Esophagus muscularis mucosa (tissue), 4 donors: ENCODE results near the gene FBL. TPM values are rescaled to one million over a fixed set of nuclear protein-coding genes. Genes with fewer than 3 reads are reported as not detected.

Experiments
- DNase-seq: peaks from one replicate; pipeline ENCODE4 v3.0.0-alpha.2; 2017; ENCODE audit errors: extremely low spot score
- H3K27ac ChIP-seq, 4 donors: fragments of 200-600 bp; sonication (generic); replicated peaks in 1 of 4; 1 replicate in 3 of 4; 2 replicates in 1 of 4; pipeline ENCODE4 v1.5.1; 2016 to 2019; ENCODE audit warnings: mild to moderate bottlenecking in 1 of 4
- H3K27me3 ChIP-seq, 4 donors: fragments of 200-600 bp; sonication (generic); one replicate each; pipeline versions ENCODE4 v1.5.1 to v1.6.0; 2016 to 2019
- H3K36me3 ChIP-seq, 4 donors: fragments of 200-600 bp; sonication (generic); one replicate each; pipeline ENCODE4 v1.5.1; 2016 to 2019
- H3K4me1 ChIP-seq, 4 donors: fragments of 200-600 bp; sonication (generic); one replicate each; pipeline ENCODE4 v1.5.1; 2016 to 2019
- H3K4me3 ChIP-seq, 4 donors: fragments of 200-600 bp; sonication (generic); 1 replicate in 2 of 4; 2 replicates in 2 of 4; pipeline ENCODE4 v1.5.1; 2016 to 2019; ENCODE audit warnings: mild to moderate bottlenecking in 4 of 4, moderate library complexity in 1 of 4
- H3K9me3 ChIP-seq, 4 donors: fragments of 200-600 bp; sonication (generic); 1 replicate in 3 of 4; 2 replicates in 1 of 4; pipeline ENCODE4 v1.5.1; 2016 to 2019
- EP300 ChIP-seq: sonication (generic); formaldehyde crosslinking; IDR thresholded peaks from one replicate; pipeline ENCODE4 v1.6.1; 2017; ENCODE audit warnings: antibody characterized with exemption
- POLR2A ChIP-seq: fragments of 450-650 bp; IDR thresholded peaks from one replicate; pipeline ENCODE4 v1.6.1; 2017; ENCODE audit warnings: antibody characterized with exemption, moderate library complexity, mild to moderate bottlenecking, low read depth
- POLR2AphosphoS5 ChIP-seq, 2 donors: sonication (generic); formaldehyde crosslinking; IDR thresholded peaks; one replicate each; pipeline ENCODE4 v1.6.1; 2017; ENCODE audit warnings: antibody characterized with exemption in 2 of 2
- WGBS: methylation state at CpG from one replicate; pipeline ENCODE4 v1.1.5; 2018; 5-methylcytosine and 5-hydroxymethylcytosine counted together
- intact Hi-C: fragments of 100-400 bp; cut with DNase I; formaldehyde crosslinking; loops from one replicate; pipeline ENCODE4 v1.15.1; 2023
- total RNA-seq, 4 donors: library from RNA; depleted of rRNA; stranded (reverse); fragments of >200 nt; gene quantifications; one replicate each; pipeline versions ENCODE4 v1.1.0 to v1.2.1, GENCODE V29; 2016
- TF ChIP-seq, protein P1 (sequence below), 3 experiments: fragments of 200-600 bp in 2 of 3; fragments of 450-650 bp in 1 of 3; sonication (generic) in 2 of 3; IDR thresholded peaks; one replicate each; pipeline ENCODE4 v1.5.1; 2017 to 2019; ENCODE audit warnings: antibody characterized with exemption in 3 of 3, mild to moderate bottlenecking in 2 of 3, moderate library complexity in 1 of 3

The FBL gene
- total RNA-seq, 4 donors from 2014 or later: 90.6 to 142 (median 96.7) TPM

DNA sequence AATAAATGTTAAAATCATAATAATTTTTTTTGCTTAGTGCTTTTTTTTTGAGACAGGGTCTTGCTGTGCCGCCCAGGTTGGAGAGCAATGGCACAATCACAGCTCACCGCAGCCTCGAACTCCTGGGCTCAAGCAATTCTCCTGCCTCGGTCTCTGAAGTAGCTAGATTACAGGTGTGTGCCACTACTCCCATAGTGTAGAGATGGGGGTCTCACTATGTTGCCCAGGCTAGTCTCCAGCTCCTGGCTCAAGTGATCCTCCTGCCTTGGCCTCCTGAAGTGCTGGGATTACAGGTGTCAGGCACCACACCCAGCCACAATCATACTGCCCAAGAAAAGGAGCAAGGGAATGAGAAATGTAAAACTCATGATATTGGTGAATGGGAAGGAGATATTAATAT is 5.1 kb downstream of the FBL start:
- Histone ChIP-seq H3K9me3 (no peaks in the 10 kb centered on the region), H3K4me1 (peaks cover 13 to 42% (median 40%) of the 10 kb centered on the region in 4 donors), H3K36me3 (peaks cover 41 to 45% (median 44%) of the 10 kb centered on the region in 4 donors), H3K27me3 (no peaks in the 10 kb centered on the region), H3K27ac (no peak overlapping the region), H3K4me3 (no peak overlapping the region)
- 96% methylated on average over 4 of the region's 4 CpGs for WGBS
- intact Hi-C loops: loop anchor here (10.0 kb wide), 1 partner anchor 296 kb away; the partner anchor contains the start of gene EID2
- TF ChIP-seq, protein P1, sequence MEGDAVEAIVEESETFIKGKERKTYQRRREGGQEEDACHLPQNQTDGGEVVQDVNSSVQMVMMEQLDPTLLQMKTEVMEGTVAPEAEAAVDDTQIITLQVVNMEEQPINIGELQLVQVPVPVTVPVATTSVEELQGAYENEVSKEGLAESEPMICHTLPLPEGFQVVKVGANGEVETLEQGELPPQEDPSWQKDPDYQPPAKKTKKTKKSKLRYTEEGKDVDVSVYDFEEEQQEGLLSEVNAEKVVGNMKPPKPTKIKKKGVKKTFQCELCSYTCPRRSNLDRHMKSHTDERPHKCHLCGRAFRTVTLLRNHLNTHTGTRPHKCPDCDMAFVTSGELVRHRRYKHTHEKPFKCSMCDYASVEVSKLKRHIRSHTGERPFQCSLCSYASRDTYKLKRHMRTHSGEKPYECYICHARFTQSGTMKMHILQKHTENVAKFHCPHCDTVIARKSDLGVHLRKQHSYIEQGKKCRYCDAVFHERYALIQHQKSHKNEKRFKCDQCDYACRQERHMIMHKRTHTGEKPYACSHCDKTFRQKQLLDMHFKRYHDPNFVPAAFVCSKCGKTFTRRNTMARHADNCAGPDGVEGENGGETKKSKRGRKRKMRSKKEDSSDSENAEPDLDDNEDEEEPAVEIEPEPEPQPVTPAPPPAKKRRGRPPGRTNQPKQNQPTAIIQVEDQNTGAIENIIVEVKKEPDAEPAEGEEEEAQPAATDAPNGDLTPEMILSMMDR (IDR thresholded peaks at IDR 0.05): no peak
- TF ChIP-seq POLR2AphosphoS5 (IDR thresholded peaks at IDR 0.05): no peak
- TF ChIP-seq POLR2A: no peak
- no peak for TF ChIP-seq EP300
- DNase-seq: no peak

DNA sequence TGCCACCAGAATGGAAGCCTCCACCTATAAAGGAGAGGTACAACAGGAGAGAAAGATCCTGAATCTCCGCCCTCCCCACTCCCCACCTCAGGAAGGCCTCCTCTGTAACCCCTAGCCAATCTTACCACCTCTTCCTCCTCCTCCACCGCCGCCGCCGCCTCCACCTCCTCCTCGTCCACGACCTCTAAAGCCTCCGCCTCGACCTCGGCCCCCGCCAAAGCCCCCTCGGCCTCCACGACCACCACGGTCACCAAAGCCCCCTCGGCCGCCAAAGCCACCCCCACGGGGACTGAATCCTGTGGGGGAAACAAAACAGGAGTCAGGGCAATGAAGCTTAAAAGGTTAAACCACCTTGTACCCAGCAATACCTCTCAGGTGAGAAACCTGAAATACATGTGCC is 5.7 kb downstream of the FBL start:
- WGBS: 93% methylated on average over 17 of the region's 17 CpGs
- intact Hi-C loops: loop anchor here (10.0 kb wide), 1 partner anchor 296 kb away; the partner anchor contains the start of gene EID2
- no peak overlapping the region for H3K4me3 ChIP-seq
- H3K27ac ChIP-seq: no peak overlapping the region
- peaks cover 12 to 39% (median 36%) of the 10 kb centered on the region in 4 donors for H3K4me1 ChIP-seq
- peaks cover 42 to 50% (median 49%) of the 10 kb centered on the region in 4 donors for H3K36me3 ChIP-seq
- DNase-seq: no peak
- no peak for TF ChIP-seq POLR2AphosphoS5 (IDR thresholded peaks at IDR 0.05)
- TF ChIP-seq POLR2A: no peak
- no peak for TF ChIP-seq EP300
- TF ChIP-seq, protein P1 (IDR thresholded peaks at IDR 0.05): no peak
- no peaks in the 10 kb centered on the region for H3K27me3 ChIP-seq
- no peaks in the 10 kb centered on the region for H3K9me3 ChIP-seq

DNA sequence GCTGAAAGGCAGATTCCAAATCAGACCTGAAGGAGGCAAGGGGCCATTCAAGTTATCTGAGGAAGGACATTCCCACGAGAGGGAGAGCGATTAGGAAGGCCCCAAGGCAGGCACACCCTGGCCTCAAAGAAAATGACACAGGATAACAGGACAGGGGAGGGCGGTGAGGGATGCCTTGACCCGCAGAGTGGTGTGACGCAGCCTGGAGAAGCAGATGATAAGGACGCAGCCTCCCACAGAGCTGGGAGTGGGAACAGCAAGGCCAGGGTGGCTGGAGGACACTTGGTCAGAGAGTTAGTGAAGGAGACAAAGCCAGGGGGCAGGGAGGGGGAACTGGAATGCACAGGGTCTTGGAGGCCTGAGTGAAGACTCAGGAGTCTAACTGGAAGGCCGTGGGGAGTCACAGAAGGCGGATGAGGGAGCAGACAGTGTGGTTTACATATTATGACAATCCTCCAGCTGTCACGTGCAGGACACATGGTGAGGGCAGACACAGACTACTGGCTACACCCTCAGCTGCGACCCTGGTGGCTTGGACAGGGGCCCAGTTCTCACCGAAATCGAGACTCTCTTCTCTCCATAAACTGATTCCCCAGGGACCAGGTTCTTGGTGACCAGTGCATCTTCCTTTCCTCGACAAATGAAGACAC is 6.4 kb downstream of the FBL start:
- Histone ChIP-seq H3K9me3 (no peaks in the 10 kb centered on the region), H3K36me3 (peaks cover 42 to 57% (median 53%) of the 10 kb centered on the region in 4 donors), H3K27me3 (no peaks in the 10 kb centered on the region), H3K4me1 (peaks cover 5 to 33% (median 29%) of the 10 kb centered on the region in 4 donors), H3K4me3 (no peak overlapping the region), H3K27ac (no peak overlapping the region)
- TF ChIP-seq POLR2A: no peak
- TF ChIP-seq POLR2AphosphoS5 (IDR thresholded peaks at IDR 0.05): no peak
- TF ChIP-seq, protein P1 (IDR thresholded peaks at IDR 0.05): no peak
- TF ChIP-seq EP300: no peak
- intact Hi-C loops: loop anchor here (10.0 kb wide), 1 partner anchor 295 kb away; the partner anchor contains the start of gene EID2
- DNase-seq: no peak
- 84% methylated on average over 13 of the region's 13 CpGs for WGBS

DNA sequence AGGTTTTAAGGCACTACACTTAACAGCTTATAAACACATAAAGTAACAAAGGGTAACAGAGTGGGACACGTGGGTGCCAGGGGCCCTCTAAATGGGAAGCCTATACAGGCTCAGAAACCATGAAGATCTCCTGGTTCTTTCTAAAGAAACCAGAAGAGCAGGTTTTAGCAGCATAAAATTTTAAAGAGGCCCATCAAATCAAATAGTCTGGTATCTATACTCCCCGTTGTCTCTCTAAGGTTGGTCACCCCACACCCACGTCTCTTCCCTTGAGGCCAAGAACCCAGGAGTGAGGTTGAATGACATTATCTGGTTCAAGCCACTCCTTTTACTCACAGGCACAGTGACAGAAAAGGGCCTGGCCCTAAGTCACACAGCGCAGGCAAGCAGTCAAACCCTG is 7.6 kb downstream of the FBL start:
- Histone ChIP-seq H3K4me1 (peaks cover 6 to 27% (median 23%) of the 10 kb centered on the region in 4 donors), H3K36me3 (peaks cover 42 to 62% (median 55%) of the 10 kb centered on the region in 4 donors), H3K9me3 (no peaks in the 10 kb centered on the region), H3K4me3 (no peak overlapping the region), H3K27me3 (no peaks in the 10 kb centered on the region), H3K27ac (no peak overlapping the region)
- TF ChIP-seq POLR2AphosphoS5 (IDR thresholded peaks at IDR 0.05) (no peak), EP300 (no peak)
- no peak for DNase-seq
- WGBS: 95% methylated on average over 4 of the region's 4 CpGs
- intact Hi-C loops: no loop called here

DNA sequence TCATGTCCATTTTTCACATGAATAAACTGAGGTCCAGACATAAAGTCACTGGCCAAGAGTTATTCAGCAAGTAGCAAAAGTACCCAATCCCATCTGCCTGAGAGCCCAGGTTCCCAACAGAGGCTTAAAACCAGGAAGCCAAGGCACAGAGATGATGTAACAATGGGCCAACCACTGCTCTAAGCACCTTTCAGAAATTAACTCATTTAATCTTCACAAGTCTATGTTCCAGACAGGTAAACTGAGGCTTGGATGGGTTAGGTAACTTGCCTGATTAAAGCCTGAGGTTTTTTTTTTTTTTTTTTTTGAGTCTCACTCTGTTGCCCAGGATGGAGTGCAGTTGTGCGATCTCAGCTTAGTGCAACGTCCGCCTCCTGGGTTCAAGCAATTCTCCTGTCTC is 8.2 kb downstream of the FBL start:
- Histone ChIP-seq H3K4me3 (no peak overlapping the region), H3K9me3 (no peaks in the 10 kb centered on the region), H3K27ac (no peak overlapping the region), H3K4me1 (peaks cover 8 to 25% (median 22%) of the 10 kb centered on the region in 4 donors), H3K27me3 (no peaks in the 10 kb centered on the region), H3K36me3 (peaks cover 42 to 62% (median 55%) of the 10 kb centered on the region in 4 donors)
- WGBS: 91% methylated on average over 3 of the region's 3 CpGs
- DNase-seq: no peak
- TF ChIP-seq POLR2AphosphoS5 (IDR thresholded peaks at IDR 0.05): no peak
- TF ChIP-seq, protein P1 (IDR thresholded peaks at IDR 0.05): no peak
- TF ChIP-seq EP300: no peak
- TF ChIP-seq POLR2A: no peak
- intact Hi-C loops: no loop called here
